Trophoblast cell (in vitro differentiated cells and primary cell): Measurements from ENCODE around the gene MRTFA.

Experiments
- DNase-seq, 2 donors: peaks; one replicate each; pipeline ENCODE4 v3.0.0-alpha.2; 2016
- H2AFZ ChIP-seq: 2 replicates; pipeline ENCODE4 v1.6.1; 2013; ENCODE audit warnings: low read length, moderate library complexity, mild to moderate bottlenecking; ENCODE audit not compliant: insufficient read depth, poor library complexity
- H2AK5ac ChIP-seq: 2 replicates; pipeline ENCODE4 v1.6.1; 2013; ENCODE audit warnings: mild to moderate bottlenecking, low read length
- H2BK120ac ChIP-seq: 2 replicates; pipeline ENCODE4 v1.6.1; 2013; ENCODE audit warnings: low read length, mild to moderate bottlenecking, moderate library complexity; ENCODE audit not compliant: insufficient read depth, poor library complexity
- H2BK12ac ChIP-seq: 2 replicates; pipeline ENCODE4 v1.6.1; 2013; ENCODE audit warnings: mild to moderate bottlenecking, low read length, moderate library complexity
- H2BK5ac ChIP-seq: 2 replicates; pipeline ENCODE4 v1.6.1; 2013; ENCODE audit warnings: low read length, low read depth, moderate library complexity, mild to moderate bottlenecking; ENCODE audit not compliant: poor library complexity
- H3K14ac ChIP-seq: 2 replicates; pipeline ENCODE4 v1.6.1; 2013; ENCODE audit warnings: mild to moderate bottlenecking, low read length
- H3K18ac ChIP-seq: 2 replicates; pipeline ENCODE4 v1.6.1; 2013; ENCODE audit warnings: mild to moderate bottlenecking, low read length
- H3K23ac ChIP-seq: 2 replicates; pipeline ENCODE4 v1.6.1; 2013; ENCODE audit warnings: low read length
- H3K27ac ChIP-seq: 2 replicates; pipeline ENCODE4 v1.5.1; 2013; ENCODE audit warnings: low read depth, mild to moderate bottlenecking, inconsistent platforms, low read length, moderate library complexity
- H3K27me3 ChIP-seq: 2 replicates; pipeline ENCODE4 v1.6.1; 2013; ENCODE audit warnings: inconsistent platforms, mild to moderate bottlenecking, low read length, moderate library complexity; ENCODE audit not compliant: insufficient read depth
- H3K36me3 ChIP-seq, 2 experiments: 1 replicate in 1 of 2; 2 replicates in 1 of 2; pipeline ENCODE4 v1.6.1; 2013; ENCODE audit warnings: low read length in 2 of 2, mild to moderate bottlenecking in 2 of 2, moderate library complexity in 1 of 2; ENCODE audit not compliant: insufficient read depth in 2 of 2, control insufficient read depth in 1 of 2
- H3K4ac ChIP-seq: 2 replicates; pipeline ENCODE4 v1.6.1; 2013; ENCODE audit warnings: low read depth, mild to moderate bottlenecking, low read length, moderate library complexity
- H3K4me1 ChIP-seq, 2 experiments: 1 replicate in 1 of 2; 2 replicates in 1 of 2; pipeline ENCODE4 v1.6.1; 2013; ENCODE audit warnings: low read length in 2 of 2, mild to moderate bottlenecking in 2 of 2, moderate library complexity in 1 of 2; ENCODE audit not compliant: insufficient read depth in 2 of 2, control insufficient read depth in 1 of 2
- H3K4me2 ChIP-seq: 2 replicates; pipeline ENCODE4 v1.6.1; 2013; ENCODE audit warnings: inconsistent platforms, mild to moderate bottlenecking, low read length, moderate library complexity
- H3K4me3 ChIP-seq: 2 replicates; pipeline ENCODE4 v1.5.1; 2013; ENCODE audit warnings: mild to moderate bottlenecking, low read depth, low read length, inconsistent platforms
- H3K79me1 ChIP-seq: one replicate; pipeline ENCODE4 v1.6.1; 2013; ENCODE audit warnings: low read length
- H3K79me2 ChIP-seq: 2 replicates; pipeline ENCODE4 v1.6.1; 2013; ENCODE audit warnings: low read length, mild to moderate bottlenecking; ENCODE audit not compliant: control insufficient read depth, insufficient read depth, poor library complexity
- H3K9ac ChIP-seq: 2 replicates; pipeline ENCODE4 v1.6.1; 2013; ENCODE audit warnings: mild to moderate bottlenecking, low read length
- H3K9me3 ChIP-seq: 2 replicates; pipeline ENCODE4 v1.6.1; 2013; ENCODE audit warnings: low read depth, mild to moderate bottlenecking, control low read depth, inconsistent platforms, low read length; ENCODE audit not compliant: insufficient read depth
- H4K12ac ChIP-seq: 2 replicates; pipeline ENCODE4 v1.6.1; 2013; ENCODE audit warnings: low read depth, mild to moderate bottlenecking, low read length, moderate library complexity
- H4K8ac ChIP-seq: 2 replicates; pipeline ENCODE4 v1.6.1; 2013; ENCODE audit warnings: low read depth, mild to moderate bottlenecking, low read length, moderate library complexity
- H4K91ac ChIP-seq: one replicate; pipeline ENCODE4 v1.6.1; 2013; ENCODE audit warnings: low read depth, mild to moderate bottlenecking, low read length, moderate library complexity
- WGBS: extraction: QIAGEN DNeasy Blood & Tissue Kit; methylation state at CpG from one replicate; pipeline ENCODE4 v1.1.7; 2013; ENCODE audit warnings: missing lambda C conversion rate; ENCODE audit not compliant: insufficient read length, insufficient coverage; ENCODE audit errors: extremely low coverage; 5-methylcytosine and 5-hydroxymethylcytosine counted together

The MRTFA gene

GRCh38 chr22:40624770-40625169, 11.7 kb downstream of the MRTFA start:
- H3K27ac ChIP-seq = no peak overlapping the region
- H2BK5ac ChIP-seq = no peak overlapping the region
- H2BK120ac ChIP-seq = no peak overlapping the region
- DNase-seq = no peak
- H3K4ac ChIP-seq = no peak overlapping the region
- H3K23ac ChIP-seq = no peak overlapping the region
- H3K79me1 ChIP-seq = peaks cover 1% of the 10 kb centered on the region
- H2AFZ ChIP-seq = no peak overlapping the region
- no peaks in the 10 kb centered on the region for H3K27me3 ChIP-seq
- no peak overlapping the region for H2AK5ac ChIP-seq
- no peak overlapping the region for H4K91ac ChIP-seq
- peaks cover 14% of the 10 kb centered on the region for H3K79me2 ChIP-seq
- H3K4me1 ChIP-seq = peaks cover 0 to 4% of the 10 kb centered on the region in 2 experiments
- H4K8ac ChIP-seq = no peak overlapping the region
- H4K12ac ChIP-seq = no peak overlapping the region
- H3K9ac ChIP-seq = no peak overlapping the region
- no peak overlapping the region for H3K14ac ChIP-seq
- H3K4me2 ChIP-seq = no peak overlapping the region
- no peaks in the 10 kb centered on the region for H3K9me3 ChIP-seq
- no peak overlapping the region for H3K18ac ChIP-seq
- no peak overlapping the region for H3K4me3 ChIP-seq
- H2BK12ac ChIP-seq = no peak overlapping the region
- WGBS = no CpG with 5 or more reads among the region's 1 CpG
- H3K36me3 ChIP-seq = no peaks in the 10 kb centered on the region

- H3K9ac ChIP-seq = no peak overlapping the region
- H3K18ac ChIP-seq = no peak overlapping the region
- no peak for DNase-seq
- H2BK12ac ChIP-seq = no peak overlapping the region
- no peak overlapping the region for H4K12ac ChIP-seq
- H2BK5ac ChIP-seq = no peak overlapping the region
- peak overlapping the region; percentile 31 for H3K4ac ChIP-seq
- H3K23ac ChIP-seq = no peak overlapping the region
- H3K14ac ChIP-seq = no peak overlapping the region
- no peak overlapping the region for H3K4me3 ChIP-seq
- peaks cover 7% of the 10 kb centered on the region for H3K79me2 ChIP-seq
- peaks cover 0 to 4% of the 10 kb centered on the region in 2 experiments for H3K4me1 ChIP-seq
- H2BK120ac ChIP-seq = no peak overlapping the region
- no peaks in the 10 kb centered on the region for H3K27me3 ChIP-seq
- no peak overlapping the region for H2AFZ ChIP-seq
- H2AK5ac ChIP-seq = no peak overlapping the region
- peaks cover 1% of the 10 kb centered on the region for H3K79me1 ChIP-seq
- H3K36me3 ChIP-seq = no peaks in the 10 kb centered on the region
- H4K8ac ChIP-seq = no peak overlapping the region
- no CpG with 5 or more reads among the region's 9 CpGs for WGBS
- no peaks in the 10 kb centered on the region for H3K9me3 ChIP-seq
- H3K27ac ChIP-seq = no peak overlapping the region
- H3K4me2 ChIP-seq = no peak overlapping the region
- no peak overlapping the region for H4K91ac ChIP-seq
Measured at GRCh38 chr22:40621309-40622151, 15.0 kb downstream of the MRTFA start.

GRCh38 chr22:40620464-40621046, 16.0 kb downstream of the MRTFA start:
- H3K14ac ChIP-seq = no peak overlapping the region
- no peaks in the 10 kb centered on the region for H3K79me1 ChIP-seq
- no peak overlapping the region for H3K9ac ChIP-seq
- H3K18ac ChIP-seq = no peak overlapping the region
- no peak overlapping the region for H4K12ac ChIP-seq
- H3K4me2 ChIP-seq = no peak overlapping the region
- H3K4ac ChIP-seq = peak overlapping the region; percentile 70
- H3K27ac ChIP-seq = no peak overlapping the region
- no peak overlapping the region for H2BK5ac ChIP-seq
- H3K4me1 ChIP-seq = no peaks in the 10 kb centered on the region
- no peak overlapping the region for H4K91ac ChIP-seq
- peak; percentile 64 to 90 for DNase-seq
- no peak overlapping the region for H2BK12ac ChIP-seq
- H3K23ac ChIP-seq = no peak overlapping the region
- no CpG with 5 or more reads among the region's 1 CpG for WGBS
- no peaks in the 10 kb centered on the region for H3K27me3 ChIP-seq
- H3K79me2 ChIP-seq = peaks cover 3% of the 10 kb centered on the region
- no peaks in the 10 kb centered on the region for H3K36me3 ChIP-seq
- no peak overlapping the region for H2AFZ ChIP-seq
- no peak overlapping the region for H2AK5ac ChIP-seq
- H3K9me3 ChIP-seq = no peaks in the 10 kb centered on the region
- no peak overlapping the region for H3K4me3 ChIP-seq
- no peak overlapping the region for H4K8ac ChIP-seq
- peak overlapping the region; percentile 41 for H2BK120ac ChIP-seq

GRCh38 chr22:40618400-40618799, 18.1 kb downstream of the MRTFA start:
- no peak overlapping the region for H2AK5ac ChIP-seq
- no peak overlapping the region for H3K4me2 ChIP-seq
- H3K23ac ChIP-seq = no peak overlapping the region
- H3K79me1 ChIP-seq = no peaks in the 10 kb centered on the region
- peak overlapping the region; percentile 59 for H3K4ac ChIP-seq
- no peak for DNase-seq
- H3K27me3 ChIP-seq = no peaks in the 10 kb centered on the region
- WGBS = no CpG with 5 or more reads among the region's 5 CpGs
- no peak overlapping the region for H3K18ac ChIP-seq
- H4K12ac ChIP-seq = no peak overlapping the region
- no peak overlapping the region for H3K27ac ChIP-seq
- H2BK120ac ChIP-seq = no peak overlapping the region
- no peaks in the 10 kb centered on the region for H3K9me3 ChIP-seq
- no peak overlapping the region for H3K9ac ChIP-seq
- H3K4me3 ChIP-seq = no peak overlapping the region
- no peaks in the 10 kb centered on the region for H3K36me3 ChIP-seq
- no peaks in the 10 kb centered on the region for H3K79me2 ChIP-seq
- H2AFZ ChIP-seq = no peak overlapping the region
- no peak overlapping the region for H4K8ac ChIP-seq
- H2BK12ac ChIP-seq = no peak overlapping the region
- H2BK5ac ChIP-seq = no peak overlapping the region
- no peak overlapping the region for H3K14ac ChIP-seq
- H3K4me1 ChIP-seq = no peaks in the 10 kb centered on the region
- no peak overlapping the region for H4K91ac ChIP-seq
